Stimulated activated CD8-positive, alpha-beta memory T cell treated with anti-CD3 and anti-CD28 coated beads, Interleukin-4, amount 100 ng/mL, for 24 hours (primary cell): Measurements from ENCODE around the gene TMEM132A.

Experiments
- DNase-seq: peaks from one replicate; pipeline ENCODE4 v3.0.0-alpha.2; 2020; ENCODE audit warnings: low read depth

TMEM132A gene

DNA sequence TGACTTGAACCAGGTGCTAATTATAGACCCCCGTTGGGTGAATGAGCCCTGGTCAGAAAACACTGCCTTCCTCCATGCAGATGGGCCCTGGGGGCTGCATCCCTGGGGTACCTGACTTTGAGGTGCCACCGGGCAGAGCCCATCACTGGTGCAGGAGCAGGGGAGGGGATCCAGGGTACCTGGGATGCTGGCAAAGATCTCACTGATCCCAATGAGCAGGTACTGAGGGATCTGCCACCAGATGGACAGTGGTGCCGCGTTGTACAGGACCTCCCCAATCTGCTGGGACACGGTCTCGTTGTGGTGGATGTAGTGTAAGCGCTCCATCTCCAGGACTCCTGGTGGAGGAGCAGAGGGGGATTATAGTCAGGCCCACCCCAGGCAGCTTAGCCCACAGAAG, 15.0 kb downstream of the TMEM132A start:
- DNase-seq, result no peak

- no peak for DNase-seq
Observed at GRCh38 chr11:60939855-60940254, 15.6 kb downstream of the TMEM132A start.

- DNase-seq, result no peak
Observed at GRCh38 chr11:60941371-60942119, 17.3 kb downstream of the TMEM132A start.

DNA sequence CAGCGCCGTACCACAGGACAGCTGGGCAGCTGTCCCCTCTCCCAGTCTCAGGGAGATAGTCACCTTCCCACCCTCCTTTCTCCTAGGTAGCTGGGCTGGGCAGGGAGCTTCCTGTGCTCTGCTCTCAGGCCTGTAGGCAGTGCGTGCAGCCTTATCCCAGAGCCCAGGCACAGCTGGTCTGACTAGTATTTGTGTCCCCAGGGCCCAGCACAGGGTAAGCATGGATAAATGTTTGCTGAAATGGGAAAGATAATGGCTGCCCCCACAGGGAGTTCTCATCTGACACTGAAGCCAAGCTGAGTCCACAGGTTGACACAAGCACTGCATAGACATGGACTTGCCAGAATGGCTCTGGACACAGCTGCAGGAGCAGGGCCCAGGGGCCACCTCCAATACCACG, 18.0 kb downstream of the TMEM132A start:
- no peak for DNase-seq

GRCh38 chr11:60942970-60943565, 18.8 kb downstream of the TMEM132A start:
- DNase-seq, result no peak

GRCh38 chr11:60944490-60945294, 20.4 kb downstream of the TMEM132A start:
- DNase-seq, result no peak

DNA sequence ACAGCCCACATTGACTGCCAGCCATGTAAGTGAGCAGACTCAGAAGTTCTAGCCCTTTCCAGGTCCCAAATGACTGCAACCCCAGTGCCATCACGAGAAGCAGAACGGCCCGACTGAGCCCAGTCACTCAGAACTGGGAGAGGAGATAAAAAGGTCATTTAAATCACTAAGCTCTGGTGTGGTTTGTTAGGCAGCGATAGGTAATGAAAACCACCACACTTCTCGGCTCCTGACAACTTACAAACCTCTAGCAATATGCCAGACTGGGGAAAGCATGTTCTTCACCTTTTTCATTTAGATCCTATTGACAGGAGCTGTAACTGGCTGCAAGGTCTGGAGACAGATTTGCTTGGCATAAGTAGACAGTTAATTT, 21.0 kb downstream of the TMEM132A start:
- no peak for DNase-seq

DNA sequence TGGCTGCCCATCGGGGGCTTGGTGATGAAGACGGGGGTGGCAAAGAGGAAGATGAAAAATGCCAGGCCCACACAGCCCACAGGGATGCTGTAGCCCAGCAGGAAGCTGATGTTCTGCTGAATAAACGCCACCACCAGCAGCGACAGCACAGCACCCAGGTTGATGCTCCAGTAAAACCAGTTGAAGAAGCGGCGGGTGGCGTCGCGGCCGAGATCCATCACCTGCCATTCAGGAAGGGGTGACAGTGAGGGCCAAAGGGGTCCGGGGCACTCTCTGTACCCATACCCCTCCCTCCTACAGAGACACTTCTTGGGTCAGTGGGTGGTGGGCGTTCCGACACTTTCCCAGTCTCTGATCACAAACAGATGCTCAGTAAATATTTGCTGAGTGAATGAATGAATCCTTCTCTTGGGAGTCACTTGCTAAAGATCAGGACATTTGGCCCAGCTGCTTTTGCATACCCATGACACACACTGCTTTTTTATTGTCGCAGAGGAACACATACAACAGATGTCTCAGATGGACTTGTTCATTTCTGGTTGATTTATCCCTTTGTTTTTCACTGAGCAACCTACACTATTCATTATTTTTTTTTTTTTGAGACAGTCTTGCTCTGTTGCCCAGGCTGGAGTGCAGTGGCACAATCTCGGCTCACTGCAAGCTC, 22.5 kb downstream of the TMEM132A start:
- no peak for DNase-seq

DNA sequence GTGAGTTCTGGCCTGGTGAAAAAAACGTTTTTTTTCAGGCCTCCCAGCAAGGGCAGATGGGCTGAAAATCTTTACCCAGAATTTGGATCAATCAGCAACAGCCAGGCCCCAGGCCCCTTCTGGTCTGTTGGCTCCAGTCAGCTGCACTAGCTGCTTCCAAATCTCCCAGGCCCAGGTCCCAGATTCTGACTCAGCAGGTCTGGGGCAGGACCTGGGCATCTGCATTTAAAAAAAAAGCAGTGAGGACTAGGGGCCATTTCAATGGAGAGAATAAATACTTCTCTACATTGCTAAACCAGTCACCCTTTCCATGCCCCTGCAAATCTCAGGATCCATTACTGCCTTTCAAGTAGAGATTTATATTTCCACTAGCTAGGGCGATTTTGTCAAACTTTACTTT, 23.4 kb downstream of the TMEM132A start:
- no peak for DNase-seq

DNA sequence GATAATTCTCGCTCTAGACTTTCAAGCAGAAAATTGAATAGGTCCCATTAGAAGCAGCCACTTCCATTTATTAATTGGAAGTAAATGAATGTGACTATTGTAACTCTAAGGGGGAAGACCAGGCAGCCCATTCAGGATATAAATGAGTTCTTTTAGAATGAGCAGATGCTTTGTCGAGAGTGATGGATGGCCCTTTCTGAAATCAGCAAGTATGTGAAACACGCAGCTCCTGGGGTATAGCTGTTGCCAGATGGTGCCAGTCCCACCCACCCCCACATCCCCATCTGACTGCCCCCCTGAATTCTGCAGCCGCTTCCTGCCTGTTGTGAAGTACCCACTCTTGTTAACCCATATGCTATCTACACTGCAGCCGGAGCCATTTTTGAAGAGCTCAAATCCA, 24.0 kb downstream of the TMEM132A start:
- no peak for DNase-seq

DNA sequence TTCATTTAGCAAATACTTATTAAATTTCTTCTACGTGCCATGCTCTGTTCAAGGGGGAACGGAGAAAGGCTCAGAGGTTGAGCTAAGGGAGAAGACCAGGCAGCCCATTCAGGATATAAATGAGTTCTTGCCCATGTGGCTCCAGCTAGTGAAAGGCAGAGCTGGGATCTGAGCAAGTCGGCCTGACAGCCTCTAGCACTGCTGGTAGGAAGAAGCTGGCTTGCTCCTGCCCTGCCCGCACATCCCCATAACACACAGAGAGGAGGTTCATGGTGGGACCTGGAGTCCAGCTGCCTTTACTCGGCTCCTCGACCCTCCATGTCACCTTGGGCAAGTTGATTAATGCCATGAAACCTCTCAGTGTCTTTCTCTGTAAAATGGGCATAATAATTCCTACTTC, 25.8 kb downstream of the TMEM132A start:
- no peak for DNase-seq

- DNase-seq, result no peak
Observed at GRCh38 chr11:60950933-60951605, 26.8 kb downstream of the TMEM132A start.

GRCh38 chr11:60951606-60951903, 27.3 kb downstream of the TMEM132A start:
- DNase-seq, result no peak

GRCh38 chr11:60951904-60952741, 27.9 kb downstream of the TMEM132A start, which contains the start of gene SLC15A3:
SLC15A3 (minus strand) TSS chr11:60952176; CDS start chr11:60951551, 625 bp downstream.
- no peak for DNase-seq

DNA sequence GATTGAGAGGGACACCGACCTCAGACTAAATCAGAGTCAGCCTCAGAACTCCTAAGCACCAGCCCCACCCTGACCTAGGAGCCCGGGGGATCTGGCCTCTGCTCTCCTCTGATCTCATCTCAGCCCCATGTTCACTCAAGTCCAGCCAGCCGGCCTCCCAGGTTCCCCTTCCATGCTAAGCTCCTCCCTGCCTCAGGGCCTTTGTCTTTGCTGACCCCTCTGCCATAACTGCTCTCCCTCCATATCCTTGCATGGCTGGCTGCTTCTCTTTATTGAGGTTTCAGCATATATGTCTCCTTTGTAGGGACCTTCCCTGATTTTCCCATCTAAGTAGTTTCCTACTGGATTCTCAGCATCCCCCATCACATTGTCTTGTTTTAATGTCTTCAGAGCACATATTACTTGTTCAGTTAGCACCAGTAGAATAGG, 28.5 kb downstream of the TMEM132A start:
- no peak for DNase-seq

- DNase-seq, result no peak
Observed at GRCh38 chr11:60953781-60954180, 29.5 kb downstream of the TMEM132A start.

DNA sequence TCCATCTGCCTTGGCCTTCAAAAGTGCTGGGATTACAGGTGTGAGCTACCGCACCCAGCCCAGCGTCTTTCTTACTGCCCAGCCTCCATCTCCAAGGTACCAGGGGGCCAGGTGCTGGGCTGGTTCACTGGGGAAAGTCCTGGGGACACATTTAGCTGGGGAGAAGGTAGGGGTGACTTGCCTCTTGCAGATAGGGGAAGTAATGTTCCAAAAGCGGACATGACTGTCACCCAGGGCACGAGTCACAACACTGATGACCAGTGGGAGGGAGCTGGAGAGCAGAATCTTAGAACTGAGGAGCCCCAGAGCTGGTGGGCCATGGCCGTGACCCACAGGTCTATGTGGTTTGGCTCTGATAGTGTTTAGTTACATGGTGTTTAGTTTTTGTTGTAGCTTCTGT, 30.2 kb downstream of the TMEM132A start:
- no peak for DNase-seq

DNA sequence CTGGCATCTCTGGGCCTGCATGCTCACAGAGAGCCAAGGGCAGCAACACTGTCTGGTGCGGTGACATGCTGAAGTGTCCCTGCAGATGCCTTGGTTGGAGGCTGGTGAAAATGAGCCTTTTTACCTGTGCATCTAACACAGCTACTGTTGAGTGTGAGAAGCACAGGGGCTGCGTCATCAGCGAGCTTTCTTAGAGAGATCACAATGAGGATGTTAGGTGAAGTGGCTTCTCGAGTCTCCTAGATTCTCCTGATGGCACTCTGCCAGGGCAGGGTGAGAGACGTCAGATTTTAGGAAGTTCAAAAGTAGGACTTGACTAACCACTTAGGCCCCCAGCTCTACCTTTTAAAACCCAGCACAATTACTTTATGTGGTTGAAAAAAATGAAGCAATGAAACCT, 31.3 kb downstream of the TMEM132A start:
- DNase-seq, result no peak

- no peak for DNase-seq
Observed at GRCh38 chr11:60957188-60957587, 32.9 kb downstream of the TMEM132A start.

- DNase-seq, result no peak
Observed at GRCh38 chr11:60959431-60959830, 35.2 kb downstream of the TMEM132A start.

GRCh38 chr11:60960405-60960804, 36.1 kb downstream of the TMEM132A start:
- no peak for DNase-seq
